OCI-LY7 (cell line): ENCODE results near the gene SIDT1. TPM values are rescaled to one million over a fixed set of nuclear protein-coding genes. Genes with fewer than 3 reads are reported as not detected.

Experiments used
- BruUV-seq: library from RNA; stranded (reverse); fragments of 400-500 nt; replicated peaks from 2 replicates; lab custom pipeline; 2021; lab: Mats Ljungman, UMichigan
- CTCF ChIA-PET: fragments of 300-600 bp; sonication (Branson Sonifier 250); formaldehyde crosslinking; loops from one replicate; lab custom pipeline; 2022; ENCODE audit warnings: antibody characterized with exemption; ENCODE audit not compliant: unreplicated experiment; lab: Charles Lee
- POLR2A ChIA-PET: fragments of 300-600 bp; sonication (Branson Sonifier 250); formaldehyde crosslinking; loops from one replicate; lab custom pipeline; 2022; ENCODE audit warnings: antibody characterized with exemption; lab: Charles Lee
- DNase-seq: peaks from one replicate; pipeline ENCODE4 v3.0.0-alpha.2; 2015; ENCODE audit warnings: low spot score
- H2AFZ ChIP-seq: fragments of 200-600 bp; sonication (generic), shearing (Covaris generic); 2 replicates; pipeline ENCODE4 v1.6.1; 2014; ENCODE audit warnings: mild to moderate bottlenecking, antibody characterized with exemption, low read length, moderate library complexity
- H3K27ac ChIP-seq: fragments of 200-600 bp; sonication (generic); 2 replicates; pipeline ENCODE4 v1.5.1; 2014; ENCODE audit warnings: mixed run types, low read depth, mild to moderate bottlenecking, moderate library complexity, low read length, inconsistent platforms; ENCODE audit not compliant: poor library complexity, severe bottlenecking
- H3K36me3 ChIP-seq: fragments of 200-600 bp; sonication (generic); 2 replicates; pipeline ENCODE4 v1.6.1; 2014; ENCODE audit warnings: mild to moderate bottlenecking, antibody characterized with exemption, low read length, moderate library complexity, mixed read lengths; ENCODE audit not compliant: insufficient read depth
- H3K4me1 ChIP-seq: fragments of 200-600 bp; sonication (generic); 2 replicates; pipeline ENCODE4 v1.5.1; 2014; ENCODE audit warnings: mild to moderate bottlenecking, low read length; ENCODE audit not compliant: insufficient read depth, poor library complexity, severe bottlenecking
- H3K4me2 ChIP-seq: fragments of 200-600 bp; sonication (generic); 2 replicates; pipeline ENCODE4 v1.6.1; 2014; ENCODE audit warnings: mild to moderate bottlenecking, low read length
- H3K4me3 ChIP-seq: fragments of 200-600 bp; sonication (generic); 2 replicates; pipeline ENCODE4 v1.5.1; 2014; ENCODE audit warnings: mild to moderate bottlenecking, low read depth, low read length; ENCODE audit not compliant: poor library complexity, severe bottlenecking
- H3K79me2 ChIP-seq: fragments of 200-600 bp; sonication (generic); 2 replicates; pipeline ENCODE4 v1.6.1; 2016; ENCODE audit warnings: low read depth, mild to moderate bottlenecking, low read length, moderate library complexity, mixed read lengths; ENCODE audit not compliant: insufficient read depth
- H3K9me2 ChIP-seq: fragments of 200-600 bp; sonication (generic); 2 replicates; pipeline ENCODE4 v1.6.1; 2016; ENCODE audit warnings: mild to moderate bottlenecking, low read length, mixed read lengths; ENCODE audit not compliant: insufficient read depth
- H3K9me3 ChIP-seq: fragments of 200-600 bp; sonication (generic); 2 replicates; pipeline ENCODE4 v1.6.1; 2014; ENCODE audit warnings: mild to moderate bottlenecking, mixed run types, low read length, mixed read lengths
- H4K20me1 ChIP-seq: fragments of 200-600 bp; sonication (generic); 2 replicates; pipeline ENCODE4 v1.6.1; 2014; ENCODE audit warnings: mild to moderate bottlenecking, antibody characterized with exemption, low read length, moderate library complexity, mixed read lengths; ENCODE audit not compliant: insufficient read depth
- EZH2phosphoT487 ChIP-seq: fragments of 200-600 bp; sonication (generic); IDR thresholded peaks from 2 replicates; pipeline ENCODE4 v1.6.1; 2018; ENCODE audit warnings: low read depth, borderline replicate concordance, mild to moderate bottlenecking, mixed run types, antibody characterized with exemption, low read length, moderate library complexity, mixed read lengths
- intact Hi-C: fragments of 100-400 bp; cut with micrococcal nuclease; formaldehyde crosslinking; loops from one replicate; pipeline ENCODE4 v1.10.0; 2022; ENCODE audit not compliant: unreplicated experiment
- total RNA-seq, 2 experiments: library from RNA; depleted of rRNA in 1 of 2; stranded (reverse); fragments of >200 nt in 1 of 2; shearing (Covaris generic) in 1 of 2; gene quantifications; 2 replicates each; pipeline ENCODE4 v1.2.3, GENCODE V29; 2014 to 2022
- TF ChIP-seq, protein P1 (sequence below): fragments of 200-600 bp; sonication (generic); conservative IDR thresholded peaks from 2 replicates; pipeline ENCODE4 v1.5.1; 2014; ENCODE audit warnings: mild to moderate bottlenecking, antibody characterized with exemption, low read length, moderate library complexity, mixed read lengths

SIDT1 gene
- total RNA-seq, 2 experiments from 2014 or later: 7.3 to 10.3 TPM

- Histone ChIP-seq H3K9me3 (no peaks in the 10 kb centered on the region), H3K4me1 (no peaks in the 10 kb centered on the region), H2AFZ (no peak overlapping the region), H3K9me2 (no peaks in the 10 kb centered on the region), H3K27ac (no peak overlapping the region), H3K4me3 (no peak overlapping the region), H3K4me2 (no peak overlapping the region), H3K79me2 (no peaks in the 10 kb centered on the region), H3K36me3 (peaks cover 34% of the 10 kb centered on the region), H4K20me1 (no peaks in the 10 kb centered on the region)
- TF ChIP-seq, protein P1, sequence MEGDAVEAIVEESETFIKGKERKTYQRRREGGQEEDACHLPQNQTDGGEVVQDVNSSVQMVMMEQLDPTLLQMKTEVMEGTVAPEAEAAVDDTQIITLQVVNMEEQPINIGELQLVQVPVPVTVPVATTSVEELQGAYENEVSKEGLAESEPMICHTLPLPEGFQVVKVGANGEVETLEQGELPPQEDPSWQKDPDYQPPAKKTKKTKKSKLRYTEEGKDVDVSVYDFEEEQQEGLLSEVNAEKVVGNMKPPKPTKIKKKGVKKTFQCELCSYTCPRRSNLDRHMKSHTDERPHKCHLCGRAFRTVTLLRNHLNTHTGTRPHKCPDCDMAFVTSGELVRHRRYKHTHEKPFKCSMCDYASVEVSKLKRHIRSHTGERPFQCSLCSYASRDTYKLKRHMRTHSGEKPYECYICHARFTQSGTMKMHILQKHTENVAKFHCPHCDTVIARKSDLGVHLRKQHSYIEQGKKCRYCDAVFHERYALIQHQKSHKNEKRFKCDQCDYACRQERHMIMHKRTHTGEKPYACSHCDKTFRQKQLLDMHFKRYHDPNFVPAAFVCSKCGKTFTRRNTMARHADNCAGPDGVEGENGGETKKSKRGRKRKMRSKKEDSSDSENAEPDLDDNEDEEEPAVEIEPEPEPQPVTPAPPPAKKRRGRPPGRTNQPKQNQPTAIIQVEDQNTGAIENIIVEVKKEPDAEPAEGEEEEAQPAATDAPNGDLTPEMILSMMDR: peak; percentile 85
- no peak for TF ChIP-seq EZH2phosphoT487
- BruUV-seq: no TSS peak
- intact Hi-C loops: loop anchor here (1.0 to 10.0 kb wide), 5 partner anchors 20 to 420 kb away; partner anchors contain the start of gene SPICE1
- DNase-seq: peak; percentile 55
- ChIA-PET POLR2A (interaction anchor here (1.2 to 2.3 kb wide), 2 partner anchors 17 to 19 kb away, joined by 4 to 20 read pairs; partner anchors contain the start of gene SPICE1), CTCF (no interaction called here)
Measured at GRCh38 chr3:113495035-113495434, 37.3 kb upstream of the SIDT1 start.

- POLR2A ChIA-PET: interaction anchor here (0.6 to 2.3 kb wide), 5 partner anchors 9 to 128 kb away, joined by 3 to 20 read pairs (median 6); partner anchors contain the start of gene SPICE1
- no peak for DNase-seq
- no TSS peak for BruUV-seq
- Histone ChIP-seq H3K27ac (no peak overlapping the region), H3K36me3 (peaks cover 35% of the 10 kb centered on the region), H3K9me2 (no peaks in the 10 kb centered on the region), H3K9me3 (no peaks in the 10 kb centered on the region), H3K79me2 (no peaks in the 10 kb centered on the region), H3K4me1 (no peaks in the 10 kb centered on the region), H2AFZ (no peak overlapping the region), H3K4me3 (no peak overlapping the region), H4K20me1 (no peaks in the 10 kb centered on the region), H3K4me2 (no peak overlapping the region)
- intact Hi-C loops: loop anchor here (5.0 to 10.0 kb wide), 2 partner anchors 240 to 418 kb away; no protein-coding TSS in a partner anchor
- CTCF ChIA-PET: interaction anchor here (0.7 to 1.4 kb wide), 3 partner anchors 9 to 134 kb away, joined by 3 to 5 read pairs (median 3); no protein-coding TSS in a partner anchor
- TF ChIP-seq, protein P1: no peak
- no peak for TF ChIP-seq EZH2phosphoT487
Measured at GRCh38 chr3:113496924-113497323, 35.4 kb upstream of the SIDT1 start.
